IMR-90 (cell line): Measurements from ENCODE around the gene NAP1L1. TPM values are rescaled to one million over a fixed set of nuclear protein-coding genes. Genes with fewer than 3 reads are reported as not detected.
A peak's percentile ranks its signal among the peaks of the same experiment; 100 is the strongest.

Experiments used
- ATAC-seq: fragments of 200-7000 bp; cut with Tn5 transposase; 2 replicates; pipeline ENCODE4 v1.9.1; 2020; ENCODE audit warnings: low read depth, mild to moderate bottlenecking, moderate library complexity
- BruUV-seq: library from RNA; stranded (reverse); fragments of 400-500 nt; replicated peaks from 2 replicates; lab custom pipeline; 2021; lab: Mats Ljungman, UMichigan
- CTCF ChIA-PET: fragments of 300-600 bp; formaldehyde crosslinking; extraction: SDS; loops from one replicate; lab custom pipeline; 2021; ENCODE audit warnings: antibody characterized with exemption; lab: Yijun Ruan, JAX
- POLR2A ChIA-PET: fragments of 300-600 bp; sonication (Branson Sonifier 250); formaldehyde crosslinking; loops from one replicate; lab custom pipeline; 2022; ENCODE audit warnings: antibody characterized with exemption; ENCODE audit not compliant: unreplicated experiment; lab: Charles Lee
- DNase-seq: peaks from one replicate; pipeline ENCODE4 v3.0.0; 2013
- H2AFZ ChIP-seq: replicated peaks from 2 replicates; pipeline ENCODE3; 2013; ENCODE audit warnings: low read length, mild to moderate bottlenecking; ENCODE audit not compliant: poor library complexity
- H2AK5ac ChIP-seq: 2 replicates; pipeline ENCODE4 v1.6.1; 2013; ENCODE audit warnings: low read depth, low read length, inconsistent platforms
- H2AK9ac ChIP-seq: replicated peaks from 2 replicates; pipeline ENCODE3; 2013; ENCODE audit warnings: mild to moderate bottlenecking, low read depth, low read length, moderate library complexity; ENCODE audit not compliant: poor library complexity
- H2BK120ac ChIP-seq: 2 replicates; pipeline ENCODE4 v1.6.1; 2013; ENCODE audit warnings: low read depth, low read length, inconsistent platforms
- H2BK15ac ChIP-seq: 3 replicates; pipeline ENCODE4 v1.6.1; 2013; ENCODE audit warnings: low read depth, low read length, inconsistent platforms
- H2BK20ac ChIP-seq: 2 replicates; pipeline ENCODE4 v1.6.1; 2013; ENCODE audit warnings: low read depth, mild to moderate bottlenecking, inconsistent platforms, low read length, moderate library complexity
- H2BK5ac ChIP-seq: 2 replicates; pipeline ENCODE4 v1.6.1; 2013; ENCODE audit warnings: mild to moderate bottlenecking, low read depth, low read length, inconsistent platforms; ENCODE audit not compliant: poor library complexity, severe bottlenecking
- H3K14ac ChIP-seq: replicated peaks from 2 replicates; pipeline ENCODE4 v1.6.1; 2013; ENCODE audit warnings: low read depth, low read length, inconsistent platforms
- H3K18ac ChIP-seq: 2 replicates; pipeline ENCODE4 v1.6.1; 2013; ENCODE audit warnings: low read depth, low read length, control low read depth
- H3K23ac ChIP-seq: 2 replicates; pipeline ENCODE4 v1.6.1; 2013; ENCODE audit warnings: low read depth, low read length, inconsistent platforms
- H3K27ac ChIP-seq: 2 replicates; pipeline ENCODE4 v1.5.1; 2013; ENCODE audit warnings: mild to moderate bottlenecking, control low read depth, low read length; ENCODE audit not compliant: insufficient read depth
- H3K27me3 ChIP-seq: 2 replicates; pipeline ENCODE4 v1.6.1; 2013; ENCODE audit warnings: low read length; ENCODE audit not compliant: control insufficient read depth, insufficient read depth
- H3K36me3 ChIP-seq: 2 replicates; pipeline ENCODE4 v1.6.1; 2013; ENCODE audit warnings: low read length, mixed read lengths; ENCODE audit not compliant: control insufficient read depth, insufficient read depth
- H3K4ac ChIP-seq: 2 replicates; pipeline ENCODE4 v1.6.1; 2013; ENCODE audit warnings: low read depth, low read length, inconsistent platforms
- H3K4me1 ChIP-seq: 2 replicates; pipeline ENCODE4 v1.6.1; 2013; ENCODE audit warnings: low read length, mixed read lengths; ENCODE audit not compliant: control insufficient read depth, insufficient read depth
- H3K4me2 ChIP-seq: 2 replicates; pipeline ENCODE4 v1.6.1; 2013; ENCODE audit warnings: low read depth, mild to moderate bottlenecking, control low read depth, low read length, moderate library complexity
- H3K4me3 ChIP-seq: 2 replicates; pipeline ENCODE4 v1.5.1; 2013; ENCODE audit warnings: low read depth, mild to moderate bottlenecking, control low read depth, low read length, moderate library complexity; ENCODE audit not compliant: insufficient read depth
- H3K56ac ChIP-seq: 2 replicates; pipeline ENCODE4 v1.6.1; 2013; ENCODE audit warnings: low read length, inconsistent platforms; ENCODE audit not compliant: insufficient read depth; ENCODE audit errors: extremely low read depth
- H3K79me1 ChIP-seq, 2 experiments: 2 replicates each; pipeline ENCODE4 v1.6.1; 2013; ENCODE audit warnings: low read length in 2 of 2, inconsistent platforms in 1 of 2, low read depth in 1 of 2
- H3K9ac ChIP-seq: 2 replicates; pipeline ENCODE4 v1.6.1; 2013; ENCODE audit warnings: low read depth, low read length, control low read depth
- H3K9me1 ChIP-seq: 2 replicates; pipeline ENCODE4 v1.6.1; 2013; ENCODE audit warnings: low read length, inconsistent platforms; ENCODE audit not compliant: insufficient read depth
- H3K9me3 ChIP-seq: 2 replicates; pipeline ENCODE4 v1.6.1; 2013; ENCODE audit warnings: low read length; ENCODE audit not compliant: control insufficient read depth, insufficient read depth
- H4K20me1 ChIP-seq: 2 replicates; pipeline ENCODE4 v1.6.1; 2013; ENCODE audit warnings: low read length, inconsistent platforms; ENCODE audit not compliant: insufficient read depth
- H4K5ac ChIP-seq: 2 replicates; pipeline ENCODE4 v1.6.1; 2013; ENCODE audit warnings: mild to moderate bottlenecking, low read depth, low read length, control low read depth
- H4K8ac ChIP-seq, 2 experiments: 2 replicates each; pipeline ENCODE4 v1.6.1; 2013; ENCODE audit warnings: low read depth in 2 of 2, low read length in 2 of 2, control low read depth in 1 of 2, inconsistent platforms in 1 of 2
- H4K91ac ChIP-seq: 2 replicates; pipeline ENCODE4 v1.6.1; 2013; ENCODE audit warnings: low read depth, low read length, inconsistent platforms; ENCODE audit not compliant: insufficient read depth
- BHLHE40 ChIP-seq: fragments of 150-350 bp; IDR thresholded peaks from 2 replicates; pipeline ENCODE4 v1.6.1; 2016; ENCODE audit warnings: mild to moderate bottlenecking, low read depth, low read length
- CEBPB ChIP-seq: IDR thresholded peaks from 2 replicates; pipeline ENCODE4 v1.6.1; 2012; ENCODE audit warnings: low read depth, low read length, improper control_type of control experiment
- CHD1 ChIP-seq: IDR thresholded peaks from 2 replicates; pipeline ENCODE4 v1.6.1; 2012; ENCODE audit warnings: low read depth, low read length, improper control_type of control experiment
- CTCF ChIP-seq: conservative IDR thresholded peaks from 2 replicates; pipeline ENCODE4 v1.5.1; 2012; ENCODE audit warnings: mild to moderate bottlenecking, low read depth, low read length, improper control_type of control experiment
- ELK1 ChIP-seq: fragments of 150-350 bp; IDR thresholded peaks from 2 replicates; pipeline ENCODE4 v1.6.1; 2016; ENCODE audit warnings: low read depth, mild to moderate bottlenecking, low read length, moderate library complexity, borderline replicate concordance
- FOS ChIP-seq: fragments of 150-350 bp; IDR thresholded peaks from 2 replicates; pipeline ENCODE4 v1.6.1; 2016; ENCODE audit warnings: low read depth, low read length
- MAFK ChIP-seq: IDR thresholded peaks from 2 replicates; pipeline ENCODE4 v1.6.1; 2012; ENCODE audit warnings: low read depth, low read length, improper control_type of control experiment
- MAZ ChIP-seq: IDR thresholded peaks from 2 replicates; pipeline ENCODE4 v1.6.1; 2012; ENCODE audit warnings: low read depth, mild to moderate bottlenecking, low read length, improper control_type of control experiment, moderate library complexity, borderline replicate concordance
- MXI1 ChIP-seq: IDR thresholded peaks from 2 replicates; pipeline ENCODE4 v1.6.1; 2012; ENCODE audit warnings: low read depth, mild to moderate bottlenecking, low read length, moderate library complexity, borderline replicate concordance
- NFE2L2 ChIP-seq: fragments of 150-350 bp; IDR thresholded peaks from 2 replicates; pipeline ENCODE4 v1.6.1; 2016; ENCODE audit warnings: low read depth, mild to moderate bottlenecking, low read length
- POLR2A ChIP-seq: IDR thresholded peaks from 2 replicates; pipeline ENCODE4 v1.6.1; 2012; ENCODE audit warnings: mild to moderate bottlenecking, low read depth, low read length
- RAD21 ChIP-seq: IDR thresholded peaks from 2 replicates; pipeline ENCODE4 v1.6.1; 2012; ENCODE audit warnings: low read length, improper control_type of control experiment
- RCOR1 ChIP-seq: IDR thresholded peaks from 2 replicates; pipeline ENCODE4 v1.6.1; 2012; ENCODE audit warnings: mild to moderate bottlenecking, low read length, improper control_type of control experiment; ENCODE audit not compliant: insufficient replicate concordance
- RFX5 ChIP-seq: IDR thresholded peaks from 2 replicates; pipeline ENCODE4 v1.8.0; 2012; ENCODE audit warnings: low read depth, mild to moderate bottlenecking, low read length, moderate library complexity
- SMC3 ChIP-seq: fragments of 150-350 bp; IDR thresholded peaks from 2 replicates; pipeline ENCODE4 v1.6.1; 2016; ENCODE audit warnings: low read depth, mild to moderate bottlenecking, antibody characterized with exemption, low read length, moderate library complexity
- USF2 ChIP-seq: fragments of 150-350 bp; IDR thresholded peaks from 2 replicates; pipeline ENCODE4 v1.6.1; 2017; ENCODE audit warnings: mild to moderate bottlenecking, antibody characterized with exemption, low read length, low read depth
- WGBS, 2 experiments: methylation state at CpG; one replicate each; pipeline versions ENCODE4 v1.1.5 to v1.1.7; 2013; ENCODE audit warnings: missing lambda C conversion rate in 2 of 2; ENCODE audit not compliant: insufficient read length in 1 of 2; ENCODE audit errors: extremely low coverage in 2 of 2; 5-methylcytosine and 5-hydroxymethylcytosine counted together
- dilution Hi-C: fragments of 300-500 bp; cut with HindIII; formaldehyde crosslinking; loops from one replicate; pipeline ENCODE4 v1.14.3; 2018; ENCODE audit warnings: low sequenced_read_pairs; ENCODE audit not compliant: unreplicated experiment
- in situ Hi-C: fragments of 300-500 bp; cut with MboI; formaldehyde crosslinking; loops from 3 replicates; pipeline ENCODE4 v1.14.3; 2019; ENCODE audit warnings: low sequenced_read_pairs, inconsistent platforms, mixed read lengths
- intact Hi-C: fragments of 100-400 bp; cut with micrococcal nuclease; formaldehyde crosslinking; loops from 2 replicates; pipeline ENCODE4 v1.10.0; 2022
- polyA plus RNA-seq, 3 experiments: library from polyadenylated mRNA; depleted of rRNA; stranded (reverse); fragments of >200 nt; gene quantifications; 2 replicates each; pipeline ENCODE4 v1.2.3, GENCODE V29; 2012; ENCODE audit warnings: low replicate concordance in 1 of 3
- total RNA-seq: library from RNA; depleted of rRNA; stranded (reverse); fragments of >200 nt; gene quantifications from 2 replicates; pipeline ENCODE4 v1.2.3, GENCODE V29; 2012

NAP1L1 gene
- total and polyA plus RNA-seq, 2 of the 4 experiments (the other 2 are of a cell fraction): 86.4 to 200 TPM

- TF ChIP-seq CHD1 (no peak), RCOR1 (no peak), FOS (no peak), CEBPB (no peak), ELK1 (no peak), MAZ (no peak), MAFK (no peak), USF2 (no peak), BHLHE40 (no peak), CTCF (no peak), MXI1 (no peak), NFE2L2 (no peak), RAD21 (no peak), RFX5 (no peak), SMC3 (no peak), POLR2A (no peak)
- Histone ChIP-seq H3K79me1 (peaks cover 12 to 39% of the 10 kb centered on the region in 2 experiments), H2BK20ac (no peak overlapping the region), H3K56ac (no peak overlapping the region), H2AFZ (no peak overlapping the region), H4K91ac (no peak overlapping the region), H3K18ac (no peak overlapping the region), H3K27ac (no peak overlapping the region), H4K5ac (no peak overlapping the region), H3K27me3 (no peaks in the 10 kb centered on the region), H3K36me3 (peaks cover 3% of the 10 kb centered on the region), H3K4ac (no peak overlapping the region), H4K8ac (no peak overlapping the region), H3K9ac (no peak overlapping the region; the same call in 1 of the 2 replicates), H2AK9ac (no peak overlapping the region), H2BK120ac (no peak overlapping the region), H2BK5ac (no peak overlapping the region), H3K14ac (no peak overlapping the region), H4K20me1 (no peaks in the 10 kb centered on the region), H2AK5ac (no peak overlapping the region), H3K4me2 (no peak overlapping the region), H2BK15ac (no peak overlapping the region), H3K4me1 (peaks cover 11% of the 10 kb centered on the region), H3K4me3 (no peak overlapping the region), H3K9me3 (no peaks in the 10 kb centered on the region), H3K9me1 (peaks cover 7% of the 10 kb centered on the region), H3K23ac (peak overlapping the region; percentile 48; the same call in 1 of the 2 replicates)
- no peak for DNase-seq
- WGBS, 2 experiments: 50% methylated on average over 2 of the region's 2 CpGs; no CpG with 5 or more reads in 1 of the 2 experiments
- no peak for ATAC-seq
- ChIA-PET POLR2A (no interaction called here), CTCF (no interaction called here)
- intact Hi-C loops: no loop called here
- dilution Hi-C loops: no loop called here
- in situ Hi-C loops: loop anchor here (5.0 to 25.0 kb wide), 3 partner anchors 309 to 701 kb away; partner anchors contain the start of genes BBS10, CAPS2 and GLIPR1L1
- no TSS peak for BruUV-seq
These were observed 46.3 kb downstream of the NAP1L1 start for GRCh38 chr12:76038176-76038575.
